ENCODE measurements around the gene PLPP4.

The PLPP4 gene

DNA sequence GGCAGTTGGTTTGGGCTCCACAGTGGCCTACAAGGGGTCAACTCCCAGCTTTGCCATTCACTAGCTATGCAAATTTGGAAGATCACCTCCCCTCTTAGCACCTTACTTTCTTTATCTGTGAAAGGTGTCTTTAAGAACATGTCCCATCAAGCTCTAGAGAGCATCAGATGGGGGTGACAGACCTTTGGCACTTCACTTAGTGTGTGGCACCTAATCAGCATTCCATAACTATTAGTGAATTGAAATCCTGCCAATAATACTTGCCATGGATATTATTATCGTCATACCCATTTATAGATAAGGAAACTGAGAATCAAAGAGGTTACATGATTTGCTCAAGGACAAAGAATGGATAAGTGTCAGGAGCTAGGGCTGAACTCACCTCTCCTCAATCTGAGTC, 51.9 kb downstream of the PLPP4 start:
- no peak for TF ChIP-seq EZH2phosphoT487 (IDR thresholded peaks at IDR 0.05; ENCODE audit: borderline replicate concordance, low read length)
- TF ChIP-seq, protein P1, sequence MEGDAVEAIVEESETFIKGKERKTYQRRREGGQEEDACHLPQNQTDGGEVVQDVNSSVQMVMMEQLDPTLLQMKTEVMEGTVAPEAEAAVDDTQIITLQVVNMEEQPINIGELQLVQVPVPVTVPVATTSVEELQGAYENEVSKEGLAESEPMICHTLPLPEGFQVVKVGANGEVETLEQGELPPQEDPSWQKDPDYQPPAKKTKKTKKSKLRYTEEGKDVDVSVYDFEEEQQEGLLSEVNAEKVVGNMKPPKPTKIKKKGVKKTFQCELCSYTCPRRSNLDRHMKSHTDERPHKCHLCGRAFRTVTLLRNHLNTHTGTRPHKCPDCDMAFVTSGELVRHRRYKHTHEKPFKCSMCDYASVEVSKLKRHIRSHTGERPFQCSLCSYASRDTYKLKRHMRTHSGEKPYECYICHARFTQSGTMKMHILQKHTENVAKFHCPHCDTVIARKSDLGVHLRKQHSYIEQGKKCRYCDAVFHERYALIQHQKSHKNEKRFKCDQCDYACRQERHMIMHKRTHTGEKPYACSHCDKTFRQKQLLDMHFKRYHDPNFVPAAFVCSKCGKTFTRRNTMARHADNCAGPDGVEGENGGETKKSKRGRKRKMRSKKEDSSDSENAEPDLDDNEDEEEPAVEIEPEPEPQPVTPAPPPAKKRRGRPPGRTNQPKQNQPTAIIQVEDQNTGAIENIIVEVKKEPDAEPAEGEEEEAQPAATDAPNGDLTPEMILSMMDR (IDR thresholded peaks at IDR 0.05; ENCODE audit: low read depth, low read length, poor library complexity, severe bottlenecking): no peak
- H4K20me1 ChIP-seq (ENCODE audit: control insufficient read depth, insufficient read depth, low read depth, low read length): no peaks in the 10 kb centered on the region
- H3K27me3 ChIP-seq (ENCODE audit: control insufficient read depth, low read length): no peaks in the 10 kb centered on the region
- no peak overlapping the region for H3K4me3 ChIP-seq (ENCODE audit: low read length)
- H3K36me3 ChIP-seq (ENCODE audit: control insufficient read depth, low read length): no peaks in the 10 kb centered on the region
- peaks cover 9% of the 10 kb centered on the region for H3K4me1 ChIP-seq (ENCODE audit: control insufficient read depth, low read length)
- no peaks in the 10 kb centered on the region for H3K79me2 ChIP-seq (ENCODE audit: control insufficient read depth, low read length)
- no peak overlapping the region for H3K27ac ChIP-seq (ENCODE audit: low read depth, low read length)
- no peak overlapping the region for H3K4me2 ChIP-seq (ENCODE audit: low read length)
- H3K9me2 ChIP-seq (replicated peaks; ENCODE audit: control insufficient read depth, low read length): no peaks in the 10 kb centered on the region
- H3F3A ChIP-seq (ENCODE audit: control insufficient read depth, insufficient read depth): no peaks in the 10 kb centered on the region
- peaks cover 3% of the 10 kb centered on the region; the same call in 1 of the 2 replicates for H3K9me3 ChIP-seq (ENCODE audit: control insufficient read depth, insufficient read depth, low read length)

DNA sequence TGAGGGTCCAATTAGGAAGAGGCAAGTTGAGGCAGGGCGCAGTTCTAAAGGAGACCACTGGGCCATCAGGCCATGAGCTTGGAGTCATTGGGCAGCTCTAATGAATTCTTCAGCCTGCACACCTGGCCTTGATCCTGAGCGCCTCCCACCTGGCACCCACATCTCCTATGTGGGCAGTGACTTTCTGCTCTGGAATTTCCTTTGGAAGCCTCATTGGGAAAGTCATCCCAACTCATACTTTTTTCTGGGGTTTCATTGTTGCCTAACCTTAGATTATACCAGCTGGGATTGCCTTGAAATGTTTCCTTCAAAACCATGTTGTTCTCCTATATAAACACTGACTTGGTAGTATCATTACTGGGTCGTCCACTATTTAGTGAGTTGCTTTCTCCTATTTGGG, 54.1 kb downstream of the PLPP4 start:
- TF ChIP-seq, protein P1 (IDR thresholded peaks at IDR 0.05; ENCODE audit: low read depth, low read length, poor library complexity, severe bottlenecking): no peak
- TF ChIP-seq EZH2phosphoT487 (IDR thresholded peaks at IDR 0.05; ENCODE audit: borderline replicate concordance, low read length): no peak
- H3K27ac ChIP-seq (ENCODE audit: low read depth, low read length): no peak overlapping the region
- no peaks in the 10 kb centered on the region for H3K36me3 ChIP-seq (ENCODE audit: control insufficient read depth, low read length)
- H3F3A ChIP-seq (ENCODE audit: control insufficient read depth, insufficient read depth): no peaks in the 10 kb centered on the region
- no peaks in the 10 kb centered on the region for H3K79me2 ChIP-seq (ENCODE audit: control insufficient read depth, low read length)
- no peaks in the 10 kb centered on the region for H4K20me1 ChIP-seq (ENCODE audit: control insufficient read depth, insufficient read depth, low read depth, low read length)
- no peaks in the 10 kb centered on the region for H3K9me2 ChIP-seq (replicated peaks; ENCODE audit: control insufficient read depth, low read length)
- no peaks in the 10 kb centered on the region for H3K4me1 ChIP-seq (ENCODE audit: control insufficient read depth, low read length)
- H3K4me2 ChIP-seq (ENCODE audit: low read length): no peak overlapping the region
- no peaks in the 10 kb centered on the region for H3K9me3 ChIP-seq (ENCODE audit: control insufficient read depth, insufficient read depth, low read length)
- H3K27me3 ChIP-seq (ENCODE audit: control insufficient read depth, low read length): no peaks in the 10 kb centered on the region
- no peak overlapping the region for H3K4me3 ChIP-seq (ENCODE audit: low read length)

DNA sequence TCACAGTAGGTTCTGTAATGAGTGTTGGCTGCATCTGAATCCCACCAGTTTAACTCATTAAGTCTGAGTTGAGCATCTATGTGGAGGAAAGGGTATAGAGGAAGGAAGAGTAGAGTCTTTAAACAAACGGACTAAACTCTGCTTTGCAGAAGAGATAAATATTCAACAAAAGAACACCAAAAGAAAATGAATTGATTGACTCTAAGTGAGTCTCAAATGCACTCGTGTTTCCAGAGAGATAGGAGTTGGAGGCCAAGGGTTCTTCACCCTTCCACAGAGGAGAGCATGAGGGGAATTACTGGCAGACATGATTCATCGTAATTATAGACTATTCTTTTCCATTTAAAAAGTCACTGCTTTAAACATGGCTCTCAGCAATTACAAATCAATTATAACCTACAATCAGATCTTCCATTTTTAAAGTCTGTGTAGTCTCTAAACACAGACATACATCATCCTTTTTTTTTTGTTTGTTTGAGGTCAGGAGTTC, 56.3 kb downstream of the PLPP4 start:
- no peak overlapping the region for H3K4me2 ChIP-seq (ENCODE audit: low read length)
- H3K4me3 ChIP-seq (ENCODE audit: low read length): no peak overlapping the region
- H4K20me1 ChIP-seq (ENCODE audit: control insufficient read depth, insufficient read depth, low read depth, low read length): no peaks in the 10 kb centered on the region
- H3F3A ChIP-seq (ENCODE audit: control insufficient read depth, insufficient read depth): no peaks in the 10 kb centered on the region
- H3K4me1 ChIP-seq (ENCODE audit: control insufficient read depth, low read length): no peaks in the 10 kb centered on the region
- no peak overlapping the region for H3K27ac ChIP-seq (ENCODE audit: low read depth, low read length)
- no peaks in the 10 kb centered on the region for H3K9me3 ChIP-seq (ENCODE audit: control insufficient read depth, insufficient read depth, low read length)
- no peaks in the 10 kb centered on the region for H3K9me2 ChIP-seq (replicated peaks; ENCODE audit: control insufficient read depth, low read length)
- no peaks in the 10 kb centered on the region for H3K79me2 ChIP-seq (ENCODE audit: control insufficient read depth, low read length)
- no peaks in the 10 kb centered on the region for H3K36me3 ChIP-seq (ENCODE audit: control insufficient read depth, low read length)
- TF ChIP-seq, protein P1 (IDR thresholded peaks at IDR 0.05; ENCODE audit: low read depth, low read length, poor library complexity, severe bottlenecking): no peak
- TF ChIP-seq EZH2phosphoT487 (IDR thresholded peaks at IDR 0.05; ENCODE audit: borderline replicate concordance, low read length): no peak
- H3K27me3 ChIP-seq (ENCODE audit: control insufficient read depth, low read length): no peaks in the 10 kb centered on the region
